Measurements from ENCODE around the gene CAMK1D. TPM values are rescaled to one million over a fixed set of nuclear protein-coding genes. Genes with fewer than 3 reads are reported as not detected.

The CAMK1D gene
- total RNA-seq, 1 experiment from 2014 or later, result 6.3 TPM

GRCh38 chr10:12808014-12808613 is 458.8 kb downstream of the CAMK1D start:
- no peaks in the 10 kb centered on the region for H4K20me1 ChIP-seq (ENCODE audit: control insufficient read depth, insufficient read depth, insufficient read length)
- H3K9me3 ChIP-seq (ENCODE audit: control insufficient read depth, low read depth, low read length), result no peaks in the 10 kb centered on the region
- no peak overlapping the region for H3K4me3 Mint-ChIP-seq
- no peak overlapping the region for H3K27ac ChIP-seq (ENCODE audit: insufficient read length, low read depth, low read length)
- no peak overlapping the region for H3K23ac ChIP-seq (ENCODE audit: insufficient read length, low read depth, low read length)
- no peak overlapping the region for H2BK5ac ChIP-seq (ENCODE audit: insufficient read length, low read length)
- no peaks in the 10 kb centered on the region for H3K27me3 ChIP-seq (ENCODE audit: insufficient read depth, low read length)
- H3K56ac ChIP-seq (ENCODE audit: insufficient read length, low read depth, low read length), result no peak overlapping the region
- DNase-seq, result no peak
- H2BK15ac ChIP-seq (ENCODE audit: low read depth, low read length), result no peak overlapping the region
- no peak overlapping the region for H2AK5ac ChIP-seq (ENCODE audit: insufficient read length, low read length)
- H3K79me1 ChIP-seq (ENCODE audit: insufficient read depth, low read depth, low read length, poor library complexity, severe bottlenecking), result no peaks in the 10 kb centered on the region
- H3K14ac ChIP-seq (ENCODE audit: insufficient read depth, low read length), result no peak overlapping the region
- H3K27me3 Mint-ChIP-seq (ENCODE audit: low read depth), result no peaks in the 10 kb centered on the region; the same call in 1 of the 2 replicates
- no peak overlapping the region for H2BK120ac ChIP-seq (ENCODE audit: low read depth, low read length, poor library complexity, severe bottlenecking)
- no peaks in the 10 kb centered on the region for H3K79me2 ChIP-seq (ENCODE audit: insufficient read depth, low read length)
- H4K91ac ChIP-seq (ENCODE audit: insufficient read length, low read depth, low read length), result no peak overlapping the region
- H3K4ac ChIP-seq (ENCODE audit: low read depth, low read length), result no peak overlapping the region
- no CpG with 5 or more reads among the region's 11 CpGs for WGBS (ENCODE audit: extremely low coverage, insufficient read length, low lambda C conversion rate)
- H3K9ac ChIP-seq (ENCODE audit: extremely low read depth, insufficient read length, low read length), result no peak overlapping the region
- peaks cover 0 to 2% of the 10 kb centered on the region in 2 experiments; a peak in 1 of 5 replicates for H3K9me3 Mint-ChIP-seq
- H3K27ac Mint-ChIP-seq, result peak overlapping the region in 2 of 3 experiments; percentile 61 to 79; a peak in 1 of 7 replicates
- H3K36me3 Mint-ChIP-seq (ENCODE audit: insufficient read depth in 1 of 3, low read depth in 3 of 3), result no peaks in the 10 kb centered on the region
- H3K18ac ChIP-seq (ENCODE audit: insufficient read length, low read depth, low read length), result no peak overlapping the region
- H3K23me2 ChIP-seq (ENCODE audit: insufficient read length, low read depth, low read length, poor library complexity, severe bottlenecking), result no peaks in the 10 kb centered on the region
- H3T11ph ChIP-seq (ENCODE audit: low read length), result no peak overlapping the region
- H3K4me2 ChIP-seq (ENCODE audit: insufficient read depth, insufficient read length, low read length), result no peak overlapping the region
- H4K5ac ChIP-seq (ENCODE audit: insufficient read length, low read depth, low read length), result no peak overlapping the region
- H2AFZ ChIP-seq (ENCODE audit: low read length), result no peak overlapping the region
- H3K4me1 Mint-ChIP-seq, result peaks cover 3 to 8% of the 10 kb centered on the region in 2 experiments; a peak in 3 of 4 replicates
- H4K8ac ChIP-seq (replicated peaks; ENCODE audit: insufficient read length, low read depth, low read length), result no peak overlapping the region
- H3K4me1 ChIP-seq (ENCODE audit: insufficient read depth, low read length), result no peaks in the 10 kb centered on the region
- TF ChIP-seq CTCF (conservative IDR thresholded peaks at IDR 0.05), result no peak
- H2BK20ac ChIP-seq (ENCODE audit: low read depth, low read length, poor library complexity, severe bottlenecking), result no peak overlapping the region
- no peak overlapping the region for H2BK12ac ChIP-seq (ENCODE audit: insufficient read length, low read depth, low read length)

All from H9 (cell line).